PC-9 (cell line): ENCODE results near the gene GALNT8. TPM values are rescaled to one million over a fixed set of nuclear protein-coding genes. Genes with fewer than 3 reads are reported as not detected.

Source experiments
- BruUV-seq: library from RNA; stranded (reverse); fragments of 400-500 nt; replicated peaks from 2 replicates; lab custom pipeline; 2021; lab: Mats Ljungman, UMichigan
- CTCF ChIA-PET: fragments of 300-600 bp; sonication (Branson Sonifier 250); formaldehyde crosslinking; loops from one replicate; lab custom pipeline; 2022; ENCODE audit warnings: antibody characterized with exemption; lab: Charles Lee
- POLR2A ChIA-PET: fragments of 300-600 bp; sonication (Branson Sonifier 250); formaldehyde crosslinking; loops from one replicate; lab custom pipeline; 2022; ENCODE audit warnings: antibody characterized with exemption; ENCODE audit not compliant: unreplicated experiment; lab: Charles Lee
- DNase-seq, 2 experiments: peaks; one replicate each; pipeline versions ENCODE4 v3.0.0 to v3.0.0-alpha.2; 2015 to 2022; ENCODE audit warnings: mixed read lengths in 1 of 2
- H2AFZ ChIP-seq: fragments of 200-600 bp; sonication (generic); 2 replicates; pipeline ENCODE4 v1.8.1; 2017; ENCODE audit warnings: antibody characterized with exemption
- H3F3A ChIP-seq: fragments of 200-600 bp; sonication (generic); 2 replicates; pipeline ENCODE4 v1.8.1; 2017; ENCODE audit warnings: antibody characterized with exemption, mild to moderate bottlenecking, low read depth; ENCODE audit not compliant: insufficient read depth
- H3K27ac ChIP-seq: fragments of 200-600 bp; sonication (generic); 2 replicates; pipeline ENCODE4 v1.6.1; 2016; ENCODE audit warnings: mixed run types
- H3K27me3 ChIP-seq: fragments of 200-600 bp; sonication (generic); 2 replicates; pipeline ENCODE4 v1.6.1; 2016; ENCODE audit warnings: low read depth, mixed run types; ENCODE audit not compliant: insufficient read depth
- H3K36me3 ChIP-seq: fragments of 200-600 bp; sonication (generic); 2 replicates; pipeline ENCODE4 v1.6.1; 2016; ENCODE audit warnings: low read depth, mixed run types
- H3K4me1 ChIP-seq: fragments of 200-600 bp; sonication (generic); replicated peaks from 2 replicates; pipeline ENCODE4 v1.6.1; 2016; ENCODE audit warnings: mixed run types; ENCODE audit not compliant: insufficient read depth
- H3K4me2 ChIP-seq: fragments of 200-600 bp; sonication (generic); 2 replicates; pipeline ENCODE4 v1.6.1; 2017; ENCODE audit warnings: mixed run types
- H3K4me3 ChIP-seq: fragments of 200-600 bp; sonication (generic); 2 replicates; pipeline ENCODE4 v1.6.1; 2016; ENCODE audit warnings: mixed run types
- H3K79me2 ChIP-seq: fragments of 200-600 bp; sonication (generic); 2 replicates; pipeline ENCODE4 v1.6.1; 2017; ENCODE audit warnings: low read depth, mixed run types
- H3K9me2 ChIP-seq: fragments of 200-600 bp; sonication (generic); 2 replicates; pipeline ENCODE4 v1.8.1; 2017; ENCODE audit warnings: mild to moderate bottlenecking; ENCODE audit not compliant: insufficient read depth
- H3K9me3 ChIP-seq: fragments of 200-600 bp; sonication (generic); 2 replicates; pipeline ENCODE4 v1.8.1; 2016; ENCODE audit warnings: low read depth; ENCODE audit not compliant: insufficient read depth
- H4K20me1 ChIP-seq: fragments of 200-600 bp; sonication (generic); 2 replicates; pipeline ENCODE4 v1.8.1; 2017; ENCODE audit not compliant: insufficient read depth
- CTCF ChIP-seq: fragments of 200-600 bp; sonication (generic); conservative IDR thresholded peaks from 2 replicates; pipeline ENCODE4 v1.6.1; 2017; ENCODE audit warnings: mixed run types, antibody characterized with exemption, mild to moderate bottlenecking, moderate library complexity
- EZH2 ChIP-seq: fragments of 200-600 bp; sonication (generic); IDR thresholded peaks from 2 replicates; pipeline ENCODE4 v1.8.0; 2017; ENCODE audit warnings: antibody characterized with exemption, low read depth
- intact Hi-C: fragments of 100-400 bp; cut with micrococcal nuclease; formaldehyde crosslinking; loops from one replicate; pipeline ENCODE4 v1.10.0; 2022; ENCODE audit not compliant: unreplicated experiment
- total RNA-seq: library from RNA; stranded (reverse); gene quantifications from 2 replicates; pipeline ENCODE4 v1.2.3, GENCODE V29; 2021

GALNT8 gene
- total RNA-seq, 1 experiment from 2014 or later, result not detected

DNA sequence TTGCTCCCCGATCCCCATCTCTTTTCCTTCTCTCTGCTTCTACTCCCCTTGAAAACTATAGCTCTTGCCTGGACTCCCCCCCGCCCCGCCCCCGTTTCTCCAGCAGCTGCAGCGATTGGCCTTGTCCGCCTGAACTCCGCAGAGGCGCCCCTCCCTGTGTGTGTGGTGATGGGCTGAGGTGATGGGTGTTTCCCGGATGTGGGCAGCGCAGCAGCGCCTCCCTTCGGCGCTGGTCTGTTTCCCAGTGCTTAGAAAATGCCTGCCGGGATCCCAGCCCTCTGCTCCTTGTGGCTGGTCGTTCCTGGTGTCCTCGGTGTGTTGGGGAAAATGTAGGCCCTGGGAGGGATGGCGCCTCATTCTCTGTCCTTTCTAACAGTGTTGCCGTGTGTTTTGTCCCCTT is 43.3 kb downstream of the GALNT8 start:
- BruUV-seq, result no TSS peak
- Histone ChIP-seq H3K27me3 (peaks cover 75% of the 10 kb centered on the region), H3K4me2 (no peak overlapping the region), H3F3A (no peaks in the 10 kb centered on the region), H3K9me3 (no peaks in the 10 kb centered on the region), H3K79me2 (no peaks in the 10 kb centered on the region), H3K9me2 (no peaks in the 10 kb centered on the region), H2AFZ (no peak overlapping the region), H3K4me3 (no peak overlapping the region), H4K20me1 (no peaks in the 10 kb centered on the region), H3K27ac (no peak overlapping the region), H3K36me3 (no peaks in the 10 kb centered on the region), H3K4me1 (no peaks in the 10 kb centered on the region)
- intact Hi-C loops, result no loop called here
- TF ChIP-seq EZH2 (no peak), CTCF (no peak)
- POLR2A ChIA-PET, result no interaction called here
- no peak for DNase-seq
- CTCF ChIA-PET, result no interaction called here

- ChIA-PET CTCF (no interaction called here), POLR2A (no interaction called here)
- Histone ChIP-seq H3K9me2 (no peaks in the 10 kb centered on the region), H2AFZ (no peak overlapping the region), H3K4me2 (no peak overlapping the region), H3K9me3 (no peaks in the 10 kb centered on the region), H3K4me1 (no peaks in the 10 kb centered on the region), H3F3A (no peaks in the 10 kb centered on the region), H3K27me3 (peaks cover 87% of the 10 kb centered on the region), H3K36me3 (no peaks in the 10 kb centered on the region), H3K79me2 (no peaks in the 10 kb centered on the region), H3K27ac (no peak overlapping the region), H4K20me1 (no peaks in the 10 kb centered on the region), H3K4me3 (no peak overlapping the region)
- intact Hi-C loops, result no loop called here
- DNase-seq, result no peak
- TF ChIP-seq EZH2 (no peak), CTCF (no peak)
- BruUV-seq, result no TSS peak
Measured at GRCh38 chr12:4766445-4766844, 46.2 kb downstream of the GALNT8 start.

GRCh38 chr12:4767186-4767585 is 47.0 kb downstream of the GALNT8 start:
- Histone ChIP-seq H3K79me2 (no peaks in the 10 kb centered on the region), H2AFZ (no peak overlapping the region), H3K4me1 (no peaks in the 10 kb centered on the region), H3K4me2 (no peak overlapping the region), H3K27ac (no peak overlapping the region), H4K20me1 (no peaks in the 10 kb centered on the region), H3K4me3 (no peak overlapping the region), H3F3A (no peaks in the 10 kb centered on the region), H3K36me3 (no peaks in the 10 kb centered on the region), H3K9me2 (no peaks in the 10 kb centered on the region), H3K9me3 (no peaks in the 10 kb centered on the region), H3K27me3 (peaks cover 87% of the 10 kb centered on the region)
- TF ChIP-seq CTCF, result no peak
- TF ChIP-seq EZH2, result no peak
- CTCF ChIA-PET, result no interaction called here
- no TSS peak for BruUV-seq
- DNase-seq, result no peak
- intact Hi-C loops, result no loop called here
- POLR2A ChIA-PET, result no interaction called here
